HL-60 (cell line): Measurements from ENCODE around the gene CDK12.

Experiments
- GABPA ChIP-seq: IDR thresholded peaks from 2 replicates; pipeline ENCODE4 v1.6.1; 2012; ENCODE audit warnings: low read depth
- POLR2AphosphoS5 ChIP-seq: IDR thresholded peaks from 2 replicates; pipeline ENCODE4 v1.6.1; 2012; ENCODE audit warnings: low read depth
- SPI1 ChIP-seq: IDR thresholded peaks from 2 replicates; pipeline ENCODE4 v1.6.1; 2012; ENCODE audit warnings: low read depth, mild to moderate bottlenecking, borderline replicate concordance
- TF ChIP-seq, protein P1 (sequence below): IDR thresholded peaks from one replicate; pipeline ENCODE4 v1.5.1; 2011; ENCODE audit warnings: low read length, control low read depth, inconsistent platforms; ENCODE audit not compliant: insufficient read depth
- TF ChIP-seq, protein P2 (sequence below): IDR thresholded peaks from 2 replicates; pipeline ENCODE4 v1.6.1; 2012; ENCODE audit warnings: low read depth; ENCODE audit not compliant: insufficient replicate concordance

DNA sequence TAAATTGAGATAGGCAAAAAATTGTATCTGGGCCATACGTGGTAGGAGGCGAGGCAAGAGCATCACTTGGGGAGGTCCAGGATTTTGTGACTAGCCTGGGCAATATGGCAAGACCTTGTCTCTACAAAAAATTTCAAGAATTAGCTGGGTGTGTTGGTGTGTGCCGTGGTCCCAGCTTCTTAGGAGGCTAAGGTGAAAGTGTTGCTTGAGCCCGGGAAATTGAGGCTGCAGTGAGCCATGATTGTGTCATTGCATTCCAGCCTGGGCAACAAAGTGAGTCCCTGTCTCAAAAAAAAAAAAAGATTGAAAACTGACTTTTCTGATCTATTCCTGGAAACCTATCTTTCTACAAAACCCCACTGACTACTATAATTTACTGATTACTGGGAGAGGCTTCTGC is 26.7 kb downstream of the CDK12 start:
- TF ChIP-seq, protein P1, sequence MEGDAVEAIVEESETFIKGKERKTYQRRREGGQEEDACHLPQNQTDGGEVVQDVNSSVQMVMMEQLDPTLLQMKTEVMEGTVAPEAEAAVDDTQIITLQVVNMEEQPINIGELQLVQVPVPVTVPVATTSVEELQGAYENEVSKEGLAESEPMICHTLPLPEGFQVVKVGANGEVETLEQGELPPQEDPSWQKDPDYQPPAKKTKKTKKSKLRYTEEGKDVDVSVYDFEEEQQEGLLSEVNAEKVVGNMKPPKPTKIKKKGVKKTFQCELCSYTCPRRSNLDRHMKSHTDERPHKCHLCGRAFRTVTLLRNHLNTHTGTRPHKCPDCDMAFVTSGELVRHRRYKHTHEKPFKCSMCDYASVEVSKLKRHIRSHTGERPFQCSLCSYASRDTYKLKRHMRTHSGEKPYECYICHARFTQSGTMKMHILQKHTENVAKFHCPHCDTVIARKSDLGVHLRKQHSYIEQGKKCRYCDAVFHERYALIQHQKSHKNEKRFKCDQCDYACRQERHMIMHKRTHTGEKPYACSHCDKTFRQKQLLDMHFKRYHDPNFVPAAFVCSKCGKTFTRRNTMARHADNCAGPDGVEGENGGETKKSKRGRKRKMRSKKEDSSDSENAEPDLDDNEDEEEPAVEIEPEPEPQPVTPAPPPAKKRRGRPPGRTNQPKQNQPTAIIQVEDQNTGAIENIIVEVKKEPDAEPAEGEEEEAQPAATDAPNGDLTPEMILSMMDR, result no peak
- no peak for TF ChIP-seq GABPA
- no peak for TF ChIP-seq POLR2AphosphoS5
- TF ChIP-seq, protein P2, sequence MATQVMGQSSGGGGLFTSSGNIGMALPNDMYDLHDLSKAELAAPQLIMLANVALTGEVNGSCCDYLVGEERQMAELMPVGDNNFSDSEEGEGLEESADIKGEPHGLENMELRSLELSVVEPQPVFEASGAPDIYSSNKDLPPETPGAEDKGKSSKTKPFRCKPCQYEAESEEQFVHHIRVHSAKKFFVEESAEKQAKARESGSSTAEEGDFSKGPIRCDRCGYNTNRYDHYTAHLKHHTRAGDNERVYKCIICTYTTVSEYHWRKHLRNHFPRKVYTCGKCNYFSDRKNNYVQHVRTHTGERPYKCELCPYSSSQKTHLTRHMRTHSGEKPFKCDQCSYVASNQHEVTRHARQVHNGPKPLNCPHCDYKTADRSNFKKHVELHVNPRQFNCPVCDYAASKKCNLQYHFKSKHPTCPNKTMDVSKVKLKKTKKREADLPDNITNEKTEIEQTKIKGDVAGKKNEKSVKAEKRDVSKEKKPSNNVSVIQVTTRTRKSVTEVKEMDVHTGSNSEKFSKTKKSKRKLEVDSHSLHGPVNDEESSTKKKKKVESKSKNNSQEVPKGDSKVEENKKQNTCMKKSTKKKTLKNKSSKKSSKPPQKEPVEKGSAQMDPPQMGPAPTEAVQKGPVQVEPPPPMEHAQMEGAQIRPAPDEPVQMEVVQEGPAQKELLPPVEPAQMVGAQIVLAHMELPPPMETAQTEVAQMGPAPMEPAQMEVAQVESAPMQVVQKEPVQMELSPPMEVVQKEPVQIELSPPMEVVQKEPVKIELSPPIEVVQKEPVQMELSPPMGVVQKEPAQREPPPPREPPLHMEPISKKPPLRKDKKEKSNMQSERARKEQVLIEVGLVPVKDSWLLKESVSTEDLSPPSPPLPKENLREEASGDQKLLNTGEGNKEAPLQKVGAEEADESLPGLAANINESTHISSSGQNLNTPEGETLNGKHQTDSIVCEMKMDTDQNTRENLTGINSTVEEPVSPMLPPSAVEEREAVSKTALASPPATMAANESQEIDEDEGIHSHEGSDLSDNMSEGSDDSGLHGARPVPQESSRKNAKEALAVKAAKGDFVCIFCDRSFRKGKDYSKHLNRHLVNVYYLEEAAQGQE, result no peak
- TF ChIP-seq SPI1, result no peak
